NT2/D1 (cell line): ENCODE measurements around the gene SLC9A7.

Experiments
- YY1 ChIP-seq: IDR thresholded peaks from 2 replicates; pipeline ENCODE4 v1.6.1; 2011; ENCODE audit not compliant: insufficient read length, insufficient read depth
- ZNF274 ChIP-seq: IDR thresholded peaks from 2 replicates; pipeline ENCODE4 v1.6.1; 2011; ENCODE audit warnings: mild to moderate bottlenecking, low read depth, low read length

DNA sequence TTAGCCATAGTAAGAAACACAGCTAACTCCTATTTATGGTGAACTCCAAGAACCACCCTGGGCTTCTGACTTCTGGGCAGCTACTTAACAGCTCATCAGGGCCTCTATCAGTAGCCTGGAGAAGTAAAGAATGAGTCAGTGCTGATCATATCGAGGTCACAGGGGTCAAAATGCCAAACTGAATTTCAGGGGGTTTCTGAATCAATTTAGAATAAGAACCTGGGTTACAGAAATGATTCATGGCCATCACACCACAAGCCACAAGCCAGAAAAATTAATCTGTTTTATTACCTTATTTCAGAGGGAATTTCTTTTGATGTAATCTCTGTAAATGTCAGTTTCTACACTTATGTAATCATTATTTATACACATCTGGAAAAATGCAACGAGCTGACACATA is 121.0 kb downstream of the SLC9A7 start:
- TF ChIP-seq YY1 (no peak), ZNF274 (no peak)
